Right cardiac atrium (tissue), 5 donors: ENCODE results near the gene SLC13A4. TPM values are rescaled to one million over a fixed set of nuclear protein-coding genes. Genes with fewer than 3 reads are reported as not detected.

Experiments
- ATAC-seq, 2 donors: fragments of 200-7000 bp; cut with Tn5 transposase; one replicate each; pipeline versions ENCODE4 v1.8.0 to v1.9.1; 2020; ENCODE audit warnings: moderate library complexity in 2 of 2, mild to moderate bottlenecking in 1 of 2
- DNase-seq, 3 donors: peaks; one replicate each; pipeline ENCODE4 v3.0.0-alpha.2; 2020
- H3K27ac ChIP-seq: one replicate; pipeline ENCODE4 v1.5.1; 2013; ENCODE audit warnings: mild to moderate bottlenecking, low read length, control low read depth, moderate library complexity
- H3K27me3 ChIP-seq: one replicate; pipeline ENCODE4 v1.6.1; 2013; ENCODE audit not compliant: control insufficient read depth, insufficient read depth
- H3K4me1 ChIP-seq: one replicate; pipeline ENCODE4 v1.6.1; 2013; ENCODE audit warnings: low read length; ENCODE audit not compliant: control insufficient read depth, insufficient read depth
- H3K4me3 ChIP-seq: one replicate; pipeline ENCODE4 v1.5.1; 2013; ENCODE audit warnings: low read length, control low read depth
- H3K9me3 ChIP-seq: one replicate; pipeline ENCODE4 v1.6.1; 2013; ENCODE audit warnings: low read length; ENCODE audit not compliant: control insufficient read depth
- WGBS: extraction: QIAGEN DNeasy Blood & Tissue Kit; methylation state at CpG from one replicate; pipeline ENCODE4 v1.1.7; 2013; 5-methylcytosine and 5-hydroxymethylcytosine counted together
- intact Hi-C, 4 donors: fragments of 100-400 bp; cut with DNase I; formaldehyde crosslinking; loops; one replicate each; pipeline versions ENCODE4 v1.11.0 to v1.14.0; 2022 to 2023
- polyA plus RNA-seq: library from polyadenylated mRNA; stranded (reverse); fragments of 200-250 nt; gene quantifications from one replicate; pipeline ENCODE4 v1.2.3, GENCODE V29; 2013
- total RNA-seq, 4 donors: library from RNA; stranded (reverse); fragmentation: NEBNext Ultra II Directional; extraction: Animal tissue kit (Norgen Biotek cat#: 25700); gene quantifications; one replicate each; pipeline ENCODE4 v1.2.1, GENCODE V29; 2021
- donor health status: healthy with polysubstance abuse.
- donor health status: DM: no; HTN: yes; CAD: no.
- donor health status: DM: no; HTN: no; CAD: no.
- donor health status: DM: no; HTN: yes; CAD: no; lungs with severe emphysema.
- donor health status: DM: yes; HTN: yes; CAD: no.

Gene SLC13A4
- total and polyA plus RNA-seq, 5 donors: 0.16 to 0.41 (median 0.23) TPM; not detected in 2

- no peaks in the 10 kb centered on the region for H3K27me3 ChIP-seq
- no peaks in the 10 kb centered on the region for H3K9me3 ChIP-seq
- H3K4me1 ChIP-seq: peaks cover 13% of the 10 kb centered on the region
- DNase-seq: no peak
- no peak for ATAC-seq
- WGBS: 81% methylated on average over 9 of the region's 9 CpGs
- no peak overlapping the region for H3K4me3 ChIP-seq
- intact Hi-C loops: loop anchor here in 1 of 4 donors (10.0 kb wide), 1 partner anchor 109 kb away; no protein-coding TSS in a partner anchor
- H3K27ac ChIP-seq: no peak overlapping the region
Observed at GRCh38 chr7:135685306-135686084, 42.5 kb downstream of the SLC13A4 start.

GRCh38 chr7:135684699-135685098 is 43.3 kb downstream of the SLC13A4 start:
- DNase-seq (no peak), ATAC-seq (peak in 1 of 2 donors; percentile 19)
- Histone ChIP-seq H3K4me3 (no peak overlapping the region), H3K27me3 (no peaks in the 10 kb centered on the region), H3K27ac (no peak overlapping the region), H3K4me1 (peaks cover 13% of the 10 kb centered on the region), H3K9me3 (no peaks in the 10 kb centered on the region)
- 80% methylated on average over 5 of the region's 5 CpGs for WGBS
- intact Hi-C loops: loop anchor here in 1 of 4 donors (10.0 kb wide), 1 partner anchor 110 kb away; no protein-coding TSS in a partner anchor

GRCh38 chr7:135684136-135684535 is 43.9 kb downstream of the SLC13A4 start:
- no peaks in the 10 kb centered on the region for H3K27me3 ChIP-seq
- no peaks in the 10 kb centered on the region for H3K9me3 ChIP-seq
- DNase-seq (no peak), ATAC-seq (peak in 1 of 2 donors; percentile 25)
- WGBS: 31% methylated on average over 3 of the region's 3 CpGs
- no peak overlapping the region for H3K4me3 ChIP-seq
- H3K4me1 ChIP-seq: peaks cover 13% of the 10 kb centered on the region
- no peak overlapping the region for H3K27ac ChIP-seq
- intact Hi-C loops: loop anchor here in 1 of 4 donors (10.0 kb wide), 1 partner anchor 111 kb away; no protein-coding TSS in a partner anchor

GRCh38 chr7:135683609-135684008 is 44.4 kb downstream of the SLC13A4 start:
- 86% methylated on average over 3 of the region's 3 CpGs for WGBS

GRCh38 chr7:135682191-135682590 is 45.8 kb downstream of the SLC13A4 start:
- no peaks in the 10 kb centered on the region for H3K27me3 ChIP-seq
- H3K4me3 ChIP-seq: no peak overlapping the region
- peak overlapping the region; percentile 18 for H3K27ac ChIP-seq
- intact Hi-C loops: loop anchor here in 1 of 4 donors (10.0 kb wide), 1 partner anchor 113 kb away; no protein-coding TSS in a partner anchor
- DNase-seq (no peak), ATAC-seq (peak in 1 of 2 donors; percentile 31)
- 67% methylated on average over 3 of the region's 3 CpGs for WGBS
- H3K9me3 ChIP-seq: no peaks in the 10 kb centered on the region
- peaks cover 13% of the 10 kb centered on the region for H3K4me1 ChIP-seq

More at GRCh38 chr7:135683609-135684008, 44.4 kb downstream of the SLC13A4 start:
- H3K4me3 ChIP-seq: no peak overlapping the region
- no peak for ATAC-seq
- no peaks in the 10 kb centered on the region for H3K27me3 ChIP-seq
- intact Hi-C loops: loop anchor here in 1 of 4 donors (10.0 kb wide), 1 partner anchor 111 kb away; no protein-coding TSS in a partner anchor
- H3K4me1 ChIP-seq: peaks cover 13% of the 10 kb centered on the region
- no peaks in the 10 kb centered on the region for H3K9me3 ChIP-seq
- H3K27ac ChIP-seq: no peak overlapping the region
- DNase-seq: no peak

GRCh38 chr7:135681762-135682161 is 46.2 kb downstream of the SLC13A4 start:
- DNase-seq: no peak
- Histone ChIP-seq H3K27ac (peak overlapping the region; percentile 18), H3K4me3 (no peak overlapping the region), H3K9me3 (no peaks in the 10 kb centered on the region), H3K4me1 (peaks cover 13% of the 10 kb centered on the region), H3K27me3 (no peaks in the 10 kb centered on the region)
- intact Hi-C loops: loop anchor here in 1 of 4 donors (10.0 kb wide), 1 partner anchor 113 kb away; no protein-coding TSS in a partner anchor
- 58% methylated on average over 5 of the region's 5 CpGs for WGBS
- peak; percentile 15 to 39 for ATAC-seq

- Histone ChIP-seq H3K4me3 (no peak overlapping the region), H3K4me1 (peaks cover 9% of the 10 kb centered on the region), H3K27me3 (no peaks in the 10 kb centered on the region), H3K27ac (no peak overlapping the region), H3K9me3 (no peaks in the 10 kb centered on the region)
- WGBS: 71% methylated on average over 4 of the region's 4 CpGs
- ATAC-seq (no peak), DNase-seq (peak in 1 of 3 donors; percentile 58)
- intact Hi-C loops: loop anchor here in 3 of 4 donors (10.0 kb wide), 3 partner anchors 66 to 326 kb away; partner anchors contain the start of gene FAM180A (in 1 of the 3)
Observed at GRCh38 chr7:135678612-135679575, 49.1 kb downstream of the SLC13A4 start.

GRCh38 chr7:135673360-135673706 is 54.7 kb downstream of the SLC13A4 start:
- ATAC-seq (no peak), DNase-seq (no peak)
- H3K27ac ChIP-seq: no peak overlapping the region
- intact Hi-C loops: loop anchor here in 3 of 4 donors (2.0 to 10.0 kb wide), 5 partner anchors 71 to 331 kb away; partner anchors contain the start of gene FAM180A (in 1 of the 3)
- 59% methylated on average over 6 of the region's 6 CpGs for WGBS
- no peak overlapping the region for H3K4me3 ChIP-seq
- no peaks in the 10 kb centered on the region for H3K9me3 ChIP-seq
- H3K27me3 ChIP-seq: no peaks in the 10 kb centered on the region
- H3K4me1 ChIP-seq: peaks cover 4% of the 10 kb centered on the region

- WGBS: 49% methylated on average over 3 of the region's 3 CpGs
- Histone ChIP-seq H3K27me3 (no peaks in the 10 kb centered on the region), H3K4me3 (no peak overlapping the region), H3K27ac (no peak overlapping the region), H3K4me1 (peaks cover 4% of the 10 kb centered on the region), H3K9me3 (no peaks in the 10 kb centered on the region)
- intact Hi-C loops: loop anchor here in 3 of 4 donors (2.0 to 10.0 kb wide), 5 partner anchors 72 to 332 kb away; partner anchors contain the start of gene FAM180A (in 1 of the 3)
- ATAC-seq (peak; percentile 78 to 82), DNase-seq (no peak)
Observed at GRCh38 chr7:135672560-135673359, 55.2 kb downstream of the SLC13A4 start.

GRCh38 chr7:135670179-135670578 is 57.8 kb downstream of the SLC13A4 start:
- no peaks in the 10 kb centered on the region for H3K9me3 ChIP-seq
- H3K4me3 ChIP-seq: no peak overlapping the region
- no peak overlapping the region for H3K27ac ChIP-seq
- DNase-seq (no peak), ATAC-seq (no peak)
- intact Hi-C loops: loop anchor here in 3 of 4 donors (5.0 to 10.0 kb wide), 4 partner anchors 75 to 335 kb away; partner anchors contain the start of gene FAM180A (in 1 of the 3)
- no peaks in the 10 kb centered on the region for H3K27me3 ChIP-seq
- 41% methylated on average over 1 of the region's 1 CpG for WGBS
- peaks cover 4% of the 10 kb centered on the region for H3K4me1 ChIP-seq
